ENCODE measurements around the gene PUS1.

- no peak for TF ChIP-seq TCF4 (CRISPR knock-in tag; IDR thresholded peaks at IDR 0.05; ENCODE audit: borderline replicate concordance)
- TF ChIP-seq, protein P1, sequence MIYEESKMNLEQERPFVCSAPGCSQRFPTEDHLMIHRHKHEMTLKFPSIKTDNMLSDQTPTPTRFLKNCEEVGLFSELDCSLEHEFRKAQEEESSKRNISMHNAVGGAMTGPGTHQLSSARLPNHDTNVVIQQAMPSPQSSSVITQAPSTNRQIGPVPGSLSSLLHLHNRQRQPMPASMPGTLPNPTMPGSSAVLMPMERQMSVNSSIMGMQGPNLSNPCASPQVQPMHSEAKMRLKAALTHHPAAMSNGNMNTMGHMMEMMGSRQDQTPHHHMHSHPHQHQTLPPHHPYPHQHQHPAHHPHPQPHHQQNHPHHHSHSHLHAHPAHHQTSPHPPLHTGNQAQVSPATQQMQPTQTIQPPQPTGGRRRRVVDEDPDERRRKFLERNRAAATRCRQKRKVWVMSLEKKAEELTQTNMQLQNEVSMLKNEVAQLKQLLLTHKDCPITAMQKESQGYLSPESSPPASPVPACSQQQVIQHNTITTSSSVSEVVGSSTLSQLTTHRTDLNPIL (CRISPR knock-in tag; IDR thresholded peaks at IDR 0.05; ENCODE audit: low read depth) = no peak
- no peak for TF ChIP-seq CSRNP3 (CRISPR knock-in tag; IDR thresholded peaks at IDR 0.05)
- TF ChIP-seq BACH2 (CRISPR knock-in tag; IDR thresholded peaks at IDR 0.05; ENCODE audit: borderline replicate concordance) = no peak
- no peak for TF ChIP-seq PATZ1 (CRISPR knock-in tag; IDR thresholded peaks at IDR 0.05; ENCODE audit: borderline replicate concordance)
- TF ChIP-seq ZC3H10 (CRISPR knock-in tag; IDR thresholded peaks at IDR 0.05) = no peak
- TF ChIP-seq ZNF8 (CRISPR knock-in tag; IDR thresholded peaks at IDR 0.05) = no peak
- TF ChIP-seq ZNF565 (CRISPR knock-in tag; conservative IDR thresholded peaks at IDR 0.05; ENCODE audit: low read depth) = no peak
- no peak for TF ChIP-seq SNAI2 (CRISPR knock-in tag; IDR thresholded peaks at IDR 0.05)
- TF ChIP-seq, protein P2, sequence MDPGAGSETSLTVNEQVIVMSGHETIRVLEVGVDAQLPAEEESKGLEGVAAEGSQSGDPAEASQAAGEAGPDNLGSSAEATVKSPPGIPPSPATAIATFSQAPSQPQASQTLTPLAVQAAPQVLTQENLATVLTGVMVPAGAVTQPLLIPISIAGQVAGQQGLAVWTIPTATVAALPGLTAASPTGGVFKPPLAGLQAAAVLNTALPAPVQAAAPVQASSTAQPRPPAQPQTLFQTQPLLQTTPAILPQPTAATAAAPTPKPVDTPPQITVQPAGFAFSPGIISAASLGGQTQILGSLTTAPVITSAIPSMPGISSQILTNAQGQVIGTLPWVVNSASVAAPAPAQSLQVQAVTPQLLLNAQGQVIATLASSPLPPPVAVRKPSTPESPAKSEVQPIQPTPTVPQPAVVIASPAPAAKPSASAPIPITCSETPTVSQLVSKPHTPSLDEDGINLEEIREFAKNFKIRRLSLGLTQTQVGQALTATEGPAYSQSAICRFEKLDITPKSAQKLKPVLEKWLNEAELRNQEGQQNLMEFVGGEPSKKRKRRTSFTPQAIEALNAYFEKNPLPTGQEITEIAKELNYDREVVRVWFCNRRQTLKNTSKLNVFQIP (CRISPR knock-in tag; IDR thresholded peaks at IDR 0.05; ENCODE audit: borderline replicate concordance, low read depth) = no peak
- TF ChIP-seq CSDC2 (CRISPR knock-in tag; IDR thresholded peaks at IDR 0.05) = no peak
Measured at GRCh38 chr12:131982041-131982440, 53.0 kb downstream of the PUS1 start.
